SK-N-SH treated with all-trans-retinoic acid at 6 μM for 48 hours (cell line): Measurements from ENCODE around the gene TM9SF2.

Experiments used
- ATAC-seq: fragments of 200-7000 bp; cut with Tn5 transposase; 3 replicates; pipeline ENCODE4 v1.9.1; 2020; ENCODE audit warnings: mild to moderate bottlenecking, moderate library complexity
- ARNTL ChIP-seq: fragments of 450-650 bp; formaldehyde crosslinking; IDR thresholded peaks from 2 replicates; pipeline ENCODE4 v1.5.0; 2020; ENCODE audit warnings: low read depth, mild to moderate bottlenecking, moderate library complexity, borderline replicate concordance
- BACH2 ChIP-seq: fragments of 250-450 bp; sonication (Bioruptor Pico); IDR thresholded peaks from 2 replicates; pipeline ENCODE4 v1.9.0; 2021; ENCODE audit warnings: mild to moderate bottlenecking, borderline replicate concordance
- CREB5 ChIP-seq: fragments of 250-450 bp; sonication (Bioruptor Pico); IDR thresholded peaks from 2 replicates; pipeline ENCODE4 v1.5.1; 2020; ENCODE audit warnings: low read depth, mild to moderate bottlenecking, moderate library complexity
- CSDC2 ChIP-seq: fragments of 250-450 bp; sonication (Bioruptor Pico); IDR thresholded peaks from 2 replicates; pipeline ENCODE4 v1.5.0; 2020; ENCODE audit warnings: mild to moderate bottlenecking, moderate library complexity
- ESRRG ChIP-seq: fragments of 250-450 bp; sonication (Bioruptor Pico); IDR thresholded peaks from 2 replicates; pipeline ENCODE4 v1.6.1; 2021; ENCODE audit warnings: mild to moderate bottlenecking
- ISL1 ChIP-seq: fragments of 250-450 bp; sonication (Bioruptor Pico); IDR thresholded peaks from 2 replicates; pipeline ENCODE4 v2.1.2; 2022; ENCODE audit warnings: mild to moderate bottlenecking, moderate library complexity
- OSR1 ChIP-seq: fragments of 250-450 bp; sonication (Bioruptor Pico); IDR thresholded peaks from 2 replicates; pipeline ENCODE4 v1.8.0; 2022; ENCODE audit warnings: moderate library complexity, mild to moderate bottlenecking, inconsistent platforms
- PATZ1 ChIP-seq: fragments of 250-450 bp; sonication (Bioruptor Pico); IDR thresholded peaks from 2 replicates; pipeline ENCODE4 v1.8.0; 2020; ENCODE audit warnings: mild to moderate bottlenecking, moderate library complexity, borderline replicate concordance
- POU6F1 ChIP-seq: fragments of 250-450 bp; sonication (Bioruptor Pico); IDR thresholded peaks from 2 replicates; pipeline ENCODE4 v1.8.0; 2021; ENCODE audit warnings: low read depth, mild to moderate bottlenecking, moderate library complexity, borderline replicate concordance
- PPARA ChIP-seq: fragments of 250-450 bp; sonication (Bioruptor Pico); IDR thresholded peaks from 2 replicates; pipeline ENCODE4 v1.5.0; 2020; ENCODE audit warnings: mild to moderate bottlenecking, borderline replicate concordance
- RARB ChIP-seq: fragments of 250-450 bp; sonication (Bioruptor Pico); IDR thresholded peaks from 2 replicates; pipeline ENCODE4 v1.8.0; 2021; ENCODE audit warnings: mild to moderate bottlenecking, moderate library complexity
- SNAI2 ChIP-seq: fragments of 250-450 bp; sonication (Bioruptor Pico); IDR thresholded peaks from 2 replicates; pipeline ENCODE4 v1.5.0; 2020; ENCODE audit warnings: mild to moderate bottlenecking, moderate library complexity
- TCF4 ChIP-seq: fragments of 250-450 bp; sonication (Bioruptor Pico); IDR thresholded peaks from 2 replicates; pipeline ENCODE4 v1.8.0; 2021; ENCODE audit warnings: mild to moderate bottlenecking, moderate library complexity, borderline replicate concordance
- TOX ChIP-seq: fragments of 250-450 bp; sonication (Bioruptor Pico); IDR thresholded peaks from 2 replicates; pipeline ENCODE4 v1.8.0; 2021; ENCODE audit warnings: mild to moderate bottlenecking, moderate library complexity, borderline replicate concordance
- ZC3H10 ChIP-seq: fragments of 250-450 bp; sonication (Bioruptor Pico); IDR thresholded peaks from 2 replicates; pipeline ENCODE4 v1.5.1; 2021; ENCODE audit warnings: mild to moderate bottlenecking, moderate library complexity
- ZFP3 ChIP-seq: fragments of 250-450 bp; sonication (Bioruptor Pico); IDR thresholded peaks from 2 replicates; pipeline ENCODE4 v1.5.0; 2020; ENCODE audit warnings: mild to moderate bottlenecking, moderate library complexity
- ZFP30 ChIP-seq: fragments of 450-650 bp; formaldehyde crosslinking; IDR thresholded peaks from 2 replicates; pipeline ENCODE4 v1.5.0; 2022; ENCODE audit warnings: mild to moderate bottlenecking, moderate library complexity
- ZNF70 ChIP-seq: fragments of 450-650 bp; formaldehyde crosslinking; IDR thresholded peaks from 2 replicates; pipeline ENCODE4 v1.5.0; 2020; ENCODE audit warnings: mild to moderate bottlenecking, moderate library complexity
- TF ChIP-seq, protein P1 (sequence below): fragments of 250-450 bp; sonication (Bioruptor Pico); IDR thresholded peaks from 2 replicates; pipeline ENCODE4 v1.5.1; 2021; ENCODE audit warnings: mild to moderate bottlenecking, moderate library complexity

The TM9SF2 gene

DNA sequence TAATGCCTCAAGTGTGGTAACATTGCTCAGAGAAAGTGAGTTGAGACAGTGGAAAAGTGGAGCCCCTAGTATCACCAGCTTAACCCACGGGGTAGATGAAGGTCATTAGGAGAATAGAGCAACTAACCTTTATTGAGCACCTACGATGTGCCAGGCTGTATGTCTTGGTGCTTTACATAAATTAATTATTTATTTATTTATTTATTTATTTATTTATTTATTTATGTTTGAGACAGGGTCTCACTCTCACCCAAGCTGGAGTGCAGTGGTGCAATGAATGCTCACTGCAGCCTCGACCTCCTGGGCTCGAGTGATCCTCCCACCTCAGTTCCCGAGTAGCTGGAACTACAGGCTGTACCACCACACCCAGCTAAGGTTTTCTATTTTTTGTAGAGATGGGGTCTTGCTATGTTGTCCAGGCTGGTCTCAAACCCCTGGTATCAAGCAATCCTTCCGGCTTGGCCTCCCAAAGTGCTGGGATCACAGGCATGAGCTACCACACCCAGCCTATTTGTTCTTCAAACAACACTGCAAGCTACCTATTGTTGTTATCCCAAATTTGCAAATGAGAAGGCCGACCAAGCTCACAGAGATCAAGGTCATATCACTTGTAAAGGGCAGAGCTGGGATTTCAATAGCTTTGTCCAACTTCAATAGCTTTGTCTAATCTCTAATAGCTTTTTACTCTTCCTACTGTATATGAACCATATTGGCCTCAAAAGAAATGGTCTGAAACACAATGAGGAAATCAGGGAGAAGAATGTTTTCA, 79.4 kb downstream of the TM9SF2 start:
- TF ChIP-seq, protein P1, sequence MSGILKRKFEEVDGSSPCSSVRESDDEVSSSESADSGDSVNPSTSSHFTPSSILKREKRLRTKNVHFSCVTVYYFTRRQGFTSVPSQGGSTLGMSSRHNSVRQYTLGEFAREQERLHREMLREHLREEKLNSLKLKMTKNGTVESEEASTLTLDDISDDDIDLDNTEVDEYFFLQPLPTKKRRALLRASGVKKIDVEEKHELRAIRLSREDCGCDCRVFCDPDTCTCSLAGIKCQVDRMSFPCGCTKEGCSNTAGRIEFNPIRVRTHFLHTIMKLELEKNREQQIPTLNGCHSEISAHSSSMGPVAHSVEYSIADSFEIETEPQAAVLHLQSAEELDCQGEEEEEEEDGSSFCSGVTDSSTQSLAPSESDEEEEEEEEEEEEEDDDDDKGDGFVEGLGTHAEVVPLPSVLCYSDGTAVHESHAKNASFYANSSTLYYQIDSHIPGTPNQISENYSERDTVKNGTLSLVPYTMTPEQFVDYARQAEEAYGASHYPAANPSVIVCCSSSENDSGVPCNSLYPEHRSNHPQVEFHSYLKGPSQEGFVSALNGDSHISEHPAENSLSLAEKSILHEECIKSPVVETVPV (CRISPR knock-in tag): no peak
- TF ChIP-seq ZFP3 (no peak), ZNF70 (CRISPR knock-in tag) (no peak), ARNTL (no peak), PPARA (CRISPR knock-in tag) (no peak), SNAI2 (CRISPR knock-in tag) (no peak), ZFP30 (CRISPR knock-in tag) (no peak)
- no peak for ATAC-seq

DNA sequence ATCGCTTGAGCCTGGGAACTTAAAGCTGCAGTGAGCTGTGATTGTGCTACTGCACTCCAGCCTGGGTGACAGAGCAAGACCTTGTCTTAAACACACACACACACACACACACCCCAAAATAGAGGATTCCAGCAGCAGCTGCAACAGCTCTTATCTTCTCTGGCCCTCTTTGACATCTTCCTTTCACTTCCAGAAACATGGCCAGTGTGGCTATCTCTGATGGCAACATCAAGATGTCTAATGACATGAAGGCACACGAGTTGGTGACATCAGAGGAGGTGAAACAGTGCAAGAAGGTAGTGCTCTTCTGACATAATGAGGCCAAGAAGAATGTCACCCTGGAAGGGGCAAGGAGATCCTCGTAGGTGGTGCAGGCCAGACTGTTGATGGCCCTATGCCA, 81.2 kb downstream of the TM9SF2 start:
- TF ChIP-seq CREB5 (CRISPR knock-in tag) (no peak), TOX (no peak), ZC3H10 (no peak), ZFP30 (CRISPR knock-in tag) (no peak), PATZ1 (CRISPR knock-in tag) (no peak)
- TF ChIP-seq, all 23 proteins: peak for 0
- no peak for ATAC-seq

DNA sequence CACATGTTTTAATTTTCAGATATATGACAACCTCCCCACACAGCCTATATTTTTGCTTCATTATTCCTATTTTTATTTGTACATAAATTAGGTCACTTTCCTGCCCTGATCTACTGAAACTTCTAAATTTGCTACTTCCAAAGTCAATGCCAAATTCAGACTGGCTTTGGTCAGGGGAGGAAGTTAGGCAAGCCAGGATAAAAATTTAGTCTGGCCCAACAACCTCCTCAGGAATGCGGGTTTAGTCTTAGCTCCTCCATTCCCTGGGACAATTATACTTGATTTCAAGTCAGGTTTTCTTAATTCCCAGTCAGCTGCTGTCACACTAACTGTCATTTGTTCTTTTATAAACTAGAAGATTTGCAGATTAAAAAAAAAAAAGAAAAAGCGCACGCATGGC, 84.3 kb downstream of the TM9SF2 start:
- TF ChIP-seq RARB (CRISPR knock-in tag) (no peak), CSDC2 (CRISPR knock-in tag) (no peak), OSR1 (CRISPR knock-in tag) (no peak), POU6F1 (CRISPR knock-in tag) (no peak), ARNTL (no peak)
- ATAC-seq: no peak

DNA sequence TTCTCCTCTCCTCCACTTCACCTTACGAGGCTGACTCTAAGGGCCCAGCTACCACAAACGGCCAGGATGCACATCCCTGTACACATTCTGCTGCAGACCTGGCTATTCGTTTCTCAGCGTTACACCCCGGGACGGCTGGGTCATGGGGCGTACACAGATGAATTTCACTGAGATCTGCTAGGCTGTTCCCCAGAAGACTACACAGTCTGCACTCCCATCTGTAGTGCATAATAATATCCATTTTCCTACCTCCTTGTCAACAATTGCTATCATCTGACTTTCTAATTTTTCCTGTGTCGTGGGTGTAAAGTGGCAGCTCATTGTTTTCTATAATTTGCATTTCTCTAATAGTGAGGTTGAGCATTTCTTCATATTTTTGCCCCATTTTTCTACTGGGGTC, 85.7 kb downstream of the TM9SF2 start:
- no peak for ATAC-seq
- no peak for TF ChIP-seq ZC3H10
- TF ChIP-seq PPARA (CRISPR knock-in tag): no peak
- TF ChIP-seq ZNF70 (CRISPR knock-in tag): no peak
- no peak for TF ChIP-seq RARB (CRISPR knock-in tag)
- no peak for TF ChIP-seq BACH2 (CRISPR knock-in tag)
- TF ChIP-seq CREB5 (CRISPR knock-in tag): no peak
- TF ChIP-seq, protein P1 (CRISPR knock-in tag): no peak
- TF ChIP-seq SNAI2 (CRISPR knock-in tag): no peak
- TF ChIP-seq OSR1 (CRISPR knock-in tag): no peak
- no peak for TF ChIP-seq CSDC2 (CRISPR knock-in tag)
- TF ChIP-seq ARNTL: no peak
- no peak for TF ChIP-seq ESRRG (CRISPR knock-in tag)
- no peak for TF ChIP-seq TCF4 (CRISPR knock-in tag)
- TF ChIP-seq PATZ1 (CRISPR knock-in tag): no peak
- no peak for TF ChIP-seq ISL1
- no peak for TF ChIP-seq POU6F1 (CRISPR knock-in tag)
- TF ChIP-seq, all 23 proteins: peak for 0
